ENCODE data around the gene SLC9A3.

Gene SLC9A3

DNA sequence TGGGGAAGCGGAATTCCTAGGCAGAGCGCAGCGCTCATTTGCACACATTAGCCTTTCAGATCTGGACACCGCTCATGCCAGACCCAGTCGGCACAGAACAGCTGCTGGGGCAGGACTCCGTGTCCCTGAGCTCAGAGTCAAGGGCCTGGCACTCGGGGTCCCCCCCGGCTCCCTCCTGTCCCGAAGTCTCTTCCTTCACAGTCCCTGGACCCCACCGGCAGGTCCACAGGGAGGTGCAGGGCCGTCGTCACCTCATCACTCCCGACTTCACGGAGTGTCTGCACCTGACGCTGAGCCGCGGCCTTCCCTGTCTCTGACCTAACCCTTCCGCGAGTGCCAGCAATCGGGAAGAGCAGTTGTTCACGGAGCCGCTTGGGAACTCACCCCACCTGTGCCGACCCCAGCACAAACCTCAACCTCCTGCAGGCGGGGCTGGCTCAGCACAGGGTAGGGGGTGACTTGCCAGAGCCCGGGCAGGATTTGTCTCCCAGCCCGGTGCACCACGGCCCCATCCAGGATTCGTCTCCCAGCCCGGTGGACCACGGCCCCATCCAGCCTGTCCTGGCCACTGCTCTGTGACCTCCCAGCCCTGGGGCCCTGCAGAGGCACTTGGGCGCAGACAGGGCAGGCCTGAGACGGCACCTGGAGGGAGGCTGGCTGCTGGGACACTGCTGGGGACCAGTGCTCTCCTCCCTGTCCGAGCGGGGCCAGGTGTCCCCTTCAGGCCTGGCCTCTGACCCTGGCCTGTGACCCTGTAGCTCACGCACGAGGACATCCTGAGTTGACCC, 9.9 kb upstream of the SLC9A3 start:
- Histone ChIP-seq H3K27me3 (ENCODE audit: control insufficient read depth, insufficient read depth, low read length) (peaks cover 65% of the 10 kb centered on the region), H3K9me3 (ENCODE audit: control insufficient read depth, low read length) (no peaks in the 10 kb centered on the region), H3K9ac (ENCODE audit: low read length) (no peak overlapping the region), H3K4me1 (ENCODE audit: control insufficient read depth, insufficient read depth, low read length) (peaks cover 4% of the 10 kb centered on the region), H3K4me3 (ENCODE audit: low read length) (no peak overlapping the region), H3K36me3 (ENCODE audit: control insufficient read depth, insufficient read depth, low read length) (no peaks in the 10 kb centered on the region)

DNA sequence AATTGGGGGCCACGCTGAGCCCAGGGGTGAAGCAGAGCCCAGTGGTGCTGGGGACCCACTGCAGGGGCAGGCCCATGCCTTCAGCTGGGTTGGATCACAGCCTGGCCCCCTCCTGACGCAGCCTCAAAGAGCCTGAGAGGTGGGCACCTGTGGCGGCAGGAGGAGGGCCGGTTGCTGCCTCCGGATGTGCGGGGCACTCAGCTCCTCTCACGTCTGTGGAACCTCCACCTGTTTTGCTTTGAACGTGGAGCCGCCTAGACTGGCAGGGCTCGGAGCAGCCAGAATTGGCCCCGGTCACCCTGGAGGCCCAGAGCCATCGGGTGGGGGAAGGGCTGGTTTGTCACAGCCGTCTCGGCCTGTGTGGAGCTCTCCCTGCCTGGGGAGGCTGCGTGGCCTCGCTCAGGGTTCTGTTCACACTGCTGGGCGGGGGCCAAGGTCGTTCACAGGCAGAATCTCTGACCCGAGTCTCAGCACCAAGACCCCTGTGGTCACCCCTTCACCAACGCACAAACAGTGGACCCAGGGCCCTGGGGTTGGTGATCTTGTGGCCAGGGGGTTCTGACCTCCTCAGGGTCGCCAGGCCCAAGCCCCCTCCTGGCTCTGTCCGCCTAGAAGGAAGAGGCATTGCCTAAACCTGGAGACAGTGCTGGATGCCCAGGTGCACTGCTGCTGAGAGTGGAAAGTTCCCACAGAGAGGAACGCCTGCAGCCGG, 9.2 kb upstream of the SLC9A3 start:
- peaks cover 64% of the 10 kb centered on the region for H3K27me3 ChIP-seq (ENCODE audit: control insufficient read depth, insufficient read depth, low read length)
- H3K9me3 ChIP-seq (ENCODE audit: control insufficient read depth, low read length) = no peaks in the 10 kb centered on the region
- H3K4me1 ChIP-seq (ENCODE audit: control insufficient read depth, insufficient read depth, low read length) = peaks cover 4% of the 10 kb centered on the region
- no peak overlapping the region for H3K4me3 ChIP-seq (ENCODE audit: low read length)
- no peaks in the 10 kb centered on the region for H3K36me3 ChIP-seq (ENCODE audit: control insufficient read depth, insufficient read depth, low read length)
- no peak overlapping the region for H3K9ac ChIP-seq (ENCODE audit: low read length)

DNA sequence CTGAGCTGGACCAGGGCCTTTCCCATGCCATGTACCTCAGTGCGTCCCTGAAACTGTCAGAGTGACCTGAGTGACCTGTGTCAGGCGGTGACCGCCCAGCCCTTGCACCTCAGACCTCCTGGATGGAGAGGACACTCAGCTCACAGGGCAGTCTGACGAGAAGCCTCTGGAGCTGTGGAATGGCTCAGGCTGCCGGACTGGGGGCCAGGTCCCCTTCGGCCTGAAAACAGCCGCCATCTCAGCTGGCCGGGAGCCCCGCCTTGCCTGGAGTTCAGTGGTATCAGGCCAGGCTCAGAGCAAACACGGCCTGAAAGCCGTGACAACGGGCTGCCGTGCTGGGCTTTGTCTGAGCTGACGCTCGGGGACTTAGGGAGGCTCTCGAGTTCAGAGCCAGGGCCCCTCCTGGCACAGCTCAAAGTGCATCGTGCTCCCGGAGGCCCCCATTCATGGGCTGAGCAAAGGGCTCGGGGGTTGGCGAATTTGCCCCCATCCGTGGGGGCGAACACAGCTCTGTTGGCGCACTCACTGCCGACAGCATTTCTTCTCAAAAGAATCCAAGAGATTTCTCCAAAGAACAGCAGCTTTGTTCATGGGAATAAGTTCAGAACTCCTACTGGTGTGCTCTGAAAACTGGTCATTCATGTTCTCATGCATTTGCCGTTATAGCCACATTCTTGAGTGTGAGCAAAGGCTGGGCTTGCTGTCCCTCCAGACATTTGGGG, 8.4 kb upstream of the SLC9A3 start:
- H3K9me3 ChIP-seq (ENCODE audit: control insufficient read depth, low read length) = no peaks in the 10 kb centered on the region
- no peaks in the 10 kb centered on the region for H3K36me3 ChIP-seq (ENCODE audit: control insufficient read depth, insufficient read depth, low read length)
- H3K27me3 ChIP-seq (ENCODE audit: control insufficient read depth, insufficient read depth, low read length) = peaks cover 62% of the 10 kb centered on the region
- H3K4me3 ChIP-seq (ENCODE audit: low read length) = no peak overlapping the region
- H3K4me1 ChIP-seq (ENCODE audit: control insufficient read depth, insufficient read depth, low read length) = peaks cover 4% of the 10 kb centered on the region
- no peak overlapping the region for H3K9ac ChIP-seq (ENCODE audit: low read length)

DNA sequence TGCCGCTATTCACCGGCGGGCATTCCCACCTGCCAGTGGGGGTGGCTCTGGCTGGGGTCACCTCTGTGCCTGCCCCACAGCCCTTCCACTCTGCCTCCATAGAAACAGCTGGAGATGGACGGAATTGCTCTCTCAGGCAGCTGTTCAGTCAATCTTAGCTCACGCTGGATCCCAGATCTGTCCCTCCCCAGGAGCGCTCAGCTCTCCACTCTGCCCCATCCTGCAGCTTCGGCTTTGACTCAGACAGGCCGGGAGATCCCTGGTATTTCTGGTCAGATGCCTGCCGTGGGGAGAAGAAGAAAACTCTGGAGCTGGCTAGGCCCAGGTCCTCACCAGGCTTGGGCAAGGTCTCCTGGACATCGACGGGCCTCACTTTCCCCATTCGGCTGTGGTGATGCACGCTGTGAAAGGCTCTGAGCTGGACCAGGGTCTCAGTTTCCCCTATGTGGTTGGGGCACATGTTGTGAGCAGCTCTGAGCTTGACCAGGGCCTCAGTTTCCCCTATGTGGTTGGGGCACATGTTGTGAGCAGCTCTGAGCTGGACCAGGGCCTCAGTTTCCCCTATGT, 7.6 kb upstream of the SLC9A3 start:
- Histone ChIP-seq H3K36me3 (ENCODE audit: control insufficient read depth, insufficient read depth, low read length) (no peaks in the 10 kb centered on the region), H3K4me1 (ENCODE audit: control insufficient read depth, insufficient read depth, low read length) (peaks cover 4% of the 10 kb centered on the region), H3K9ac (ENCODE audit: low read length) (no peak overlapping the region), H3K27me3 (ENCODE audit: control insufficient read depth, insufficient read depth, low read length) (peaks cover 70% of the 10 kb centered on the region), H3K9me3 (ENCODE audit: control insufficient read depth, low read length) (no peaks in the 10 kb centered on the region), H3K4me3 (ENCODE audit: low read length) (no peak overlapping the region)

DNA sequence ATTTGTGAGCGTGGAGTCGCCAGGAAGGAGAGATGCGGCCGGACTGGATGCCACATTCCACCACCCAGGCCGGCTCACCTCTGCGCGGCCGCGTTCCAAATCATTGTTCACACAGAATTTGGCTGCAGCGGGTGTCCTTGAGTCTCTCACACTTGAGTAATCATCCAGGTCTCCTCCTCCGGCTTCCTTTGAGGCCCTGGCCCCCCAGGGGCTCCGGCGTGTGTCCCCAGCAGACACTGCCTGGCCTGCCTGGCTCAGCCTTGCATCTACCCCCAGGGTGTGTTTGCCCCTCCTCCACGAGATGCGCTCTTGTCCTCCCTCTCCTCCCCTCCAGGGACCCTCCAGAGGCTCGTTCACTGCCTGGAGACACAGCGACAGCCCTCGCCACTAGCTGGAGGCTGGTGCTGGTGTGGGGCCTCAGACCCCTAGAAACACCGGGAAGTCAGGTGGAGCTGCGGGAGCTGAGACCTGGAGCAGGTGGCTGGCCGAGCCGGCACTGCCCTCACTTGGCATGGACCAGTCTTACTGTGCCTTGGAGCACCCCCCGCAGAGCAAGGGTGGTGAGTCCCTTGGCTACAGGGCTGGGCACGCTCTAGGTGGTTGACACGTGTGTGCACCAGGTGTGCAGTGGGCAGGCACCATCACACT, 7.0 kb upstream of the SLC9A3 start:
- no peaks in the 10 kb centered on the region for H3K36me3 ChIP-seq (ENCODE audit: control insufficient read depth, insufficient read depth, low read length)
- H3K9ac ChIP-seq (ENCODE audit: low read length) = no peak overlapping the region
- peaks cover 4% of the 10 kb centered on the region for H3K4me1 ChIP-seq (ENCODE audit: control insufficient read depth, insufficient read depth, low read length)
- H3K9me3 ChIP-seq (ENCODE audit: control insufficient read depth, low read length) = no peaks in the 10 kb centered on the region
- no peak overlapping the region for H3K4me3 ChIP-seq (ENCODE audit: low read length)
- H3K27me3 ChIP-seq (ENCODE audit: control insufficient read depth, insufficient read depth, low read length) = peaks cover 75% of the 10 kb centered on the region

DNA sequence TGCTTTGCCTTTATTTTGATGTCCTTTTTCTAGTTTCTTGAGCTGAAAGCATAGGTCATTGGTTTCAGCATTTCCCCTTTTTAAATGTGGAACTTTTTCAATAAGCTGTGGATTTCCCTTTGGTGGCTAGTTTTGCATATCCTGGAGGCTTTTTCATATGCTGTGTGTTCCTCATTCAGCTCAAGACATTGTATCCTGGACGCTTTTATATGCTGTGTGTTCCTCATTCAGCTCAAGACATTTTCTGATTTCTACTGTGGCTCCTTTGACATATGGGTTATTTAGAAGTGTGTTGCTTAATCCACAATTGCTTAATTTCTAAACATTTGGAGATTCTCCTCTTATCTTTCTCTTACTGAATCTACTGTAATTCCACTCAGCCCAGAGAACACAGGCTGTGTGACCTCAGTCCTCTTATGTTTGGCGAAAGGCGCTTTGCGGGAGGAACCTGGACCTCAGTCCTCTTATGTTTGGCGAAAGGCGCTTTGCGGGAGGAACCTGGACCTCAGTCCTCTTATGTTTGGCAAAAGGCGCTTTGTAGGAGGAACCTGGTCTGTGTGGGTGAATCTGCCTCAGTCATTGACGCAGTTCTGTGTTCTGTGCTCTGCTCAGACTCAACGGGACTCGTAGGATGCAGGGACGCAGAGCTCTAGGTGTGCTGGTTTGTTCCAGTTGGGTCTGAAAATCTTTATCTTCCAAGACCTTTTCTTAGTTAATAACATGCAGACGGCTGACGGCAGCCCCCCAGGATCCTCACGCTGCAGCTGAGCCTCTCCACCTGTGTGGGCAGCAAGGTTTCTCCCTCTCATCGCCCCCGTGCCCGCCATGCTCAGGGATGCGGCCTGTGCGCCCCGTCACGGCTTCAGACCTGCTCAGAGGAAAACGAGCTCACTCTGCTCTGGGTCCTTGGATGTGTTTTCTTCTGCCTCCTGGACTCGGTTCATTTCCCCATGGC, 6.0 kb upstream of the SLC9A3 start:
- Histone ChIP-seq H3K36me3 (ENCODE audit: control insufficient read depth, insufficient read depth, low read length) (no peaks in the 10 kb centered on the region), H3K9me3 (ENCODE audit: control insufficient read depth, low read length) (no peaks in the 10 kb centered on the region), H3K27me3 (ENCODE audit: control insufficient read depth, insufficient read depth, low read length) (peaks cover 78% of the 10 kb centered on the region), H3K4me3 (ENCODE audit: low read length) (no peak overlapping the region), H3K4me1 (ENCODE audit: control insufficient read depth, insufficient read depth, low read length) (peaks cover 4% of the 10 kb centered on the region), H3K9ac (ENCODE audit: low read length) (no peak overlapping the region)

DNA sequence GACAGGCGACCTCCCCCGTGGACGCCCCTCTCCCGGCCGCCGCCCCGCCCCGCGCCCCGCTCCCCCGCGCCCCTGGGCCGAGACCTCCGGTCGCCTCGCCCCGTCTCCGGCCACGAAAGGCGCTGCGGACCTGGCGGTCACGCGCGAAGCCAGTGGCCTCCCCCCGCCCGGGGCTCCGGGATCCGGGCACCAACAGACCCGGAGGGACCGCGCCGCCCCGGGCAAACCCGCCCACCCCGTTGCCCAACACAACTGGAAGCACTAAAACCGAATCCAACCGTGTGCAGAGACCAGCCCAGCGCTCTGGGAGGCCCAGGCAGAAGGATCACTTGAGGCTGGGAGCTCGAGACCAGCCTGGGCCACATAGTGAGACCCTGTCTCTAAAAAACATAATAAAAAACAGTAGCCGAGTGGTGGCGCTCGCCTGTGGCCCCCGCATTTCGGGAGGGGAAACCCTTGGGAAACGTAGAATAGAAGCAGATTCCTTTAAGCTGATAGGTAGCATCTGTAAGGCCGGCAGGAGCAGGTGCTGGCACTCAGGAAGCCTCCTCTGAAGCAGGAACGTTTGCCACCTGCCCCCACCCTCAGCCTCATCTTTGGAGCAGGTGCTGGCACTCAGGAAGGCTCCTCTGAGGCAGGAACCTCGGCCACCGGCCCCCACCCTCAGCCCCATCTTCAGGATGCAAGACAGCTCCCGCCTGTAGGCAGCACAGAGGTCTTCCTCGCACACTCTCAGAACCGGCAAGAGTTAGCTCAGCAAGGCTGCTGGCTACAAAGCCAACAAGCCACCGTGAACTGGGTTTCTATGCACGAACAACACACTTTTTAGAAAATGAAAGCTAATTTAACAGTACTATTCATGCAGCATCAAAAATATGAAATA, 4.6 kb upstream of the SLC9A3 start:
- Histone ChIP-seq H3K27me3 (ENCODE audit: control insufficient read depth, insufficient read depth, low read length) (peaks cover 72% of the 10 kb centered on the region), H3K4me3 (ENCODE audit: low read length) (no peak overlapping the region), H3K36me3 (ENCODE audit: control insufficient read depth, insufficient read depth, low read length) (no peaks in the 10 kb centered on the region), H3K4me1 (ENCODE audit: control insufficient read depth, insufficient read depth, low read length) (peaks cover 4% of the 10 kb centered on the region), H3K9me3 (ENCODE audit: control insufficient read depth, low read length) (no peaks in the 10 kb centered on the region), H3K9ac (ENCODE audit: low read length) (no peak overlapping the region)

DNA sequence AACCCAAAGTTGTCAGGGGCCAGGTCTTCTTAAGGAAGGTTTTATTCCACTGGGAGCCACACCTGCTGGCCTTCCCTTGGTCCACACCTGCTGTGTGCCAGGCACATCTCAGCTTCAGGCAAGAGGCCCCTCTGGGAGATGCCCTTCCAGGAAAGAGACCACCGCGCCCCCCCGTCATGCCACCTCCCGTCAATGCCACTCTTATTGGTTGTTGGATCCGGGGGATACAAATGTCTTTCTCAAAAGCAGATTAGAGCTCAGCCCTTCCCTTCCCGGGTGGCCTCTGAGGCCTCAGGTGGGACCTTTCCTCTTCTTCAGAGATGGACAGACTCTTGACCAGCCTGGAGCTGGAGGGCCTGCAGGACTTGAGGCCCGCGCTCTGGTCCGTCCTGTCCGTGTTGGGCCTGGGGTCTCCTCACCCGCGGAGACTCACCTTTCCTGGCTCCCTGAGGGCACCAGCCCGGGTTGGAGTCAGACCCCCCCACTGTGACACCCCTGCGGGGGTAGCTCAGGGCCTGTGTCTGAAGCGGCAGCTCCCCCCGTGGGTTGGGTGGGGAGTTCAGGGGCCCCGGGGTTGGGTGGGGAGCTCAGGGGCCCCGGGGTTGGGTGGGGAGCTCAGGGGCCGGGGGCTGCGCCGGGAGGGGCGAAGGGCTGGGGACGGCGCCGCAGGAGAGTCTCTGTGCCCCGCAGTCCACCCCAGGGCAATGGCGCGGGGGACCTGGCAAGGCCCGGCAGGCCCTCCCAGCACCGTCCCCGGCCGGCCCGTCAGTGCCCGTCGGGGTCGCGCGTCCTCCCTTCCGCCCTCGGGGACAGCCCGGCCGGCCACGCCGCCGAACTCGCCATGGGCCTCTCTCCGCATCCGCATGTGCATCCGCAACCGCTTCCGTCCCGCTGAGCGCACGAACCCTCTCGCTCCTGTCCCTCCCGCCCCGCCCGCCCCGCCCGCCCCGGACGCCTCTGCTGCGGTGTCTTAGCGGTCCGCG, 3.7 kb upstream of the SLC9A3 start:
- H3K36me3 ChIP-seq (ENCODE audit: control insufficient read depth, insufficient read depth, low read length) = no peaks in the 10 kb centered on the region
- no peak overlapping the region for H3K9ac ChIP-seq (ENCODE audit: low read length)
- peaks cover 7% of the 10 kb centered on the region for H3K4me1 ChIP-seq (ENCODE audit: control insufficient read depth, insufficient read depth, low read length)
- no peaks in the 10 kb centered on the region for H3K9me3 ChIP-seq (ENCODE audit: control insufficient read depth, low read length)
- H3K4me3 ChIP-seq (ENCODE audit: low read length) = no peak overlapping the region
- H3K27me3 ChIP-seq (ENCODE audit: control insufficient read depth, insufficient read depth, low read length) = peaks cover 72% of the 10 kb centered on the region

DNA sequence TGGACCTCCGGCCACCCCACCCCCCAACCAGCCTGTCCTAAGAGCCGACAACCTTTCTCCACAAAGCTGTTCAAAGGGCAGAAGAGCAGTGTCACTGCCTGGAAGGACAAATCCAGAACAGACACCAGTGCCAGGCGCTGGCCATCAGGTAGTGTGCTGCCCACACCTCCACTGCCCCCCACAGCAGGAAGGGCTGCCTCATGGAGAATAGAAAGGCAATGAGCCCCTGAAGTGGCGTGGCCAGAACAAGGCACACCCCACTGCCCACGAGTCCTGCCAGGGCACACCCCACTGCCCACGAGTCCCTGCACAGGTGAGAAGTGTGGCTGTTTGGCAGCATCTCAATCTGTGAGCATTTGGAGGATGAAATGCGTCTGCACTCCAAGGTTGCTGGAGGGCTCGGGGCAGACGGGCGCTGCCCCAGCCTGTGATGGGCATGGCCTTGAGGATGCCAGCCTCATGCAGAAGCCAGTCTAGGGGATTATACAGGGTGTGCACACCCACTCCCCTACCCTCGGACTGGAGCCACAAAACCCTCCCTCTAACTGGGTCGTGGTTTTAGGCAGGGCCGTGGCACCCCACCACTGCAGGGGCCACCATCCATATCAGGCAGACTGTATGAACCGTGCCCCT, 2.3 kb upstream of the SLC9A3 start:
- H3K36me3 ChIP-seq (ENCODE audit: control insufficient read depth, insufficient read depth, low read length) = no peaks in the 10 kb centered on the region
- peaks cover 10% of the 10 kb centered on the region for H3K4me1 ChIP-seq (ENCODE audit: control insufficient read depth, insufficient read depth, low read length)
- peaks cover 65% of the 10 kb centered on the region for H3K27me3 ChIP-seq (ENCODE audit: control insufficient read depth, insufficient read depth, low read length)
- H3K9me3 ChIP-seq (ENCODE audit: control insufficient read depth, low read length) = no peaks in the 10 kb centered on the region
- no peak overlapping the region for H3K9ac ChIP-seq (ENCODE audit: low read length)
- no peak overlapping the region for H3K4me3 ChIP-seq (ENCODE audit: low read length)
